SJSA1 (cell line): ENCODE results near the gene AURKA. TPM values are rescaled to one million over a fixed set of nuclear protein-coding genes. Genes with fewer than 3 reads are reported as not detected.
"Not testable (repeated sequence)": the region's sequence is repeated elsewhere in the genome, so short reads cannot be mapped to it uniquely, and the experiment has no call there.

Experiments used
- DNase-seq, 2 experiments: peaks; one replicate each; pipeline ENCODE4 v3.0.0-alpha.2; 2015 to 2020; ENCODE audit warnings: low spot score in 2 of 2, low read depth in 1 of 2
- H3K27ac ChIP-seq: fragments of 250-450 bp; sonication (Bioruptor Pico); 2 replicates; pipeline ENCODE4 v1.5.1; 2020; ENCODE audit warnings: mild to moderate bottlenecking, moderate library complexity
- H3K27me3 ChIP-seq: fragments of 250-450 bp; sonication (Bioruptor Pico); replicated peaks from 2 replicates; pipeline ENCODE4 v1.5.1; 2020; ENCODE audit warnings: mild to moderate bottlenecking, moderate library complexity
- H3K36me3 ChIP-seq: fragments of 250-450 bp; sonication (Bioruptor Pico); 2 replicates; pipeline ENCODE4 v1.5.1; 2020; ENCODE audit warnings: mild to moderate bottlenecking
- H3K4me1 ChIP-seq: fragments of 250-450 bp; sonication (Bioruptor Pico); replicated peaks from 2 replicates; pipeline ENCODE4 v1.6.1; 2021; ENCODE audit warnings: mild to moderate bottlenecking
- H3K4me3 ChIP-seq: fragments of 250-450 bp; sonication (Bioruptor Pico); 2 replicates; pipeline ENCODE4 v1.5.1; 2020; ENCODE audit warnings: mild to moderate bottlenecking
- H3K9me3 ChIP-seq: fragments of 250-450 bp; sonication (Bioruptor Pico); replicated peaks from 2 replicates; pipeline ENCODE4 v1.5.1; 2020; ENCODE audit warnings: mild to moderate bottlenecking
- total RNA-seq: library from RNA; depleted of rRNA; stranded (reverse); fragments of >200 nt; shearing (Covaris generic); gene quantifications from 2 replicates; pipeline ENCODE4 v1.2.3, GENCODE V29; 2014

AURKA gene
- total RNA-seq, 1 experiment from 2014 or later: 132 TPM

DNA sequence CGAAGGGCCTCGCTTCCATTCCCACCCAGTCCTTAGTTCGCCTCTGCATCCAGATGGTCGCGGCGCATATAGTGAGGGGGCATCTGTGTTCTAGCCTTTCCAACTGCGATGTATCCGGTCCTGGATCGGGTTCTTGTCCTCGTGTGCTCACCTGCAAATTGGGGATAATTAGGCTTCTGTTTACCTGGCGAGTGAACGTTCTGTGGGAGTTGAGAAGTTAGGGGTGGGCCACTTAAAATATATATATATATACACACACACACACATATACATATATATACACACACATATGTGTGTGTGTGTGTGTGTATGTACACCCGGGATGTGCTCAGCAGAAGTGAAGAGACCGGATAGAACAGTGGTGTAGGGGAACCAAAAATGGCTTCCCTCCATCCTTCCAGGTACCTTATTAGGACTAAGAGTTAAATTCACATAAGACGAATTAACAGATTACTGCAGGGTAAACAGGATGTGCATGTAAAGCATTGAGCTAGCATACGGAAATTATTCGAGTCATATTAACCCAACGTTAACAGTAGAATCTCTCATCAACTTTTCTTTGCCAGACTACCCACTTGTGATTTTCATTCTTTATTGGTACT is 967 bp upstream of the AURKA start:
- no peak for DNase-seq
- Histone ChIP-seq H3K4me1 (peaks cover 17% of the 10 kb centered on the region), H3K36me3 (peaks cover 73% of the 10 kb centered on the region), H3K9me3 (no peaks in the 10 kb centered on the region), H3K4me3 (peak overlapping the region; percentile 65), H3K27ac (peak overlapping the region; percentile 93), H3K27me3 (no peaks in the 10 kb centered on the region)

- no peak for DNase-seq
- Histone ChIP-seq H3K4me1 (peaks cover 17% of the 10 kb centered on the region), H3K4me3 (peak overlapping the region; percentile 65), H3K27ac (peak overlapping the region; percentile 93), H3K36me3 (peaks cover 73% of the 10 kb centered on the region), H3K9me3 (no peaks in the 10 kb centered on the region), H3K27me3 (no peaks in the 10 kb centered on the region)
Observed at GRCh38 chr20:56391596-56392131, 351 bp downstream of the AURKA start.

GRCh38 chr20:56391037-56391436 is 978 bp downstream of the AURKA start:
- Histone ChIP-seq H3K27ac (peak overlapping the region; percentile 93), H3K4me3 (peak overlapping the region; percentile 65), H3K4me1 (peaks cover 17% of the 10 kb centered on the region), H3K27me3 (no peaks in the 10 kb centered on the region), H3K36me3 (peaks cover 73% of the 10 kb centered on the region), H3K9me3 (no peaks in the 10 kb centered on the region)
- no peak for DNase-seq

DNA sequence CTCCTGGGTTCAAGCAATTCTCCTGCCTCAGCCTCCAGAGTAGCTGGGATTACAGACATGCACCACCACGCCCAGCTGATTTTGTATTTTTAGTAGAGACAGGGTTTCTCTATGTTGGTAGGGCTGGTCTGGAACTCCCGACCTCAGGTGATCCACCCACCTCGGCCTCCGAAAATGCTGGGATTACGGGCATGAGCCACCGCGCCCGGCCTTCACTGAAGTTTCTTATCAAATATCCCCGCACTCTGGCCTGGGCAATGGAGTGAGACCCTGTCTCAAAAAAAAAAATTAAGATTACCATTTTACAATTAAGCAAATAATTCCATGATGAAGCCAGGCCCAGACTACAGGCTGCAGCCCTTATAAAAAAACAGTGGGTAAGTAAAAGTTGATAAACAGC is 1.6 kb downstream of the AURKA start:
- Histone ChIP-seq H3K4me1 (peaks cover 17% of the 10 kb centered on the region), H3K27ac (peak overlapping the region; percentile 93; the same call in 1 of the 2 replicates), H3K36me3 (peaks cover 73% of the 10 kb centered on the region), H3K4me3 (peak overlapping the region; percentile 65)
- not testable (repeated sequence) for DNase-seq, H3K9me3 ChIP-seq, H3K27me3 ChIP-seq

- Histone ChIP-seq H3K27me3 (no peaks in the 10 kb centered on the region), H3K4me3 (no peak overlapping the region), H3K27ac (no peak overlapping the region), H3K9me3 (no peaks in the 10 kb centered on the region), H3K4me1 (peaks cover 17% of the 10 kb centered on the region), H3K36me3 (peaks cover 73% of the 10 kb centered on the region)
- no peak for DNase-seq
Observed at GRCh38 chr20:56389807-56390206, 2.2 kb downstream of the AURKA start.

DNA sequence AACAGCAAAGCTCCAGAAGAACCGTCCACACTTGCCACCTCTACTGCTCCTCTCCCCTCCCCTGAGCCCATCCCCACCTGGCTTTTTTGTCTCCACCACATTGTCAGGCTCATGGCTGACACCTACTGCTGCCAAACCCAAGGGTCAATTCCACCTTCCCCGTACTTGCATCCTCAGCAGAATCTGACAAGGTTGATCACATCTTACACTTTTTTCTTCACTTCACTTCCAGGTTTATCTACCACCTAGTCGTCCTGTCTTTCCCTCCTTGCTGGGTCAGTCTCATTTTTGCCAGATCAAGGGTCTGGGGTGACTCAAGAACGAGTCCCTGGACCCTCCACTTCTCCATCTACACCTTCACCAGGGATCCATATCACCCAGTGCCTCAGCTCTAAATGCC is 3.1 kb downstream of the AURKA start:
- Histone ChIP-seq H3K36me3 (peaks cover 79% of the 10 kb centered on the region), H3K4me3 (no peak overlapping the region), H3K27me3 (no peaks in the 10 kb centered on the region), H3K4me1 (peaks cover 13% of the 10 kb centered on the region), H3K27ac (no peak overlapping the region), H3K9me3 (no peaks in the 10 kb centered on the region)
- DNase-seq: no peak

- Histone ChIP-seq H3K9me3 (no peaks in the 10 kb centered on the region), H3K36me3 (peaks cover 100% of the 10 kb centered on the region)
Observed at GRCh38 chr20:56386219-56386618, 5.8 kb downstream of the AURKA start.

DNA sequence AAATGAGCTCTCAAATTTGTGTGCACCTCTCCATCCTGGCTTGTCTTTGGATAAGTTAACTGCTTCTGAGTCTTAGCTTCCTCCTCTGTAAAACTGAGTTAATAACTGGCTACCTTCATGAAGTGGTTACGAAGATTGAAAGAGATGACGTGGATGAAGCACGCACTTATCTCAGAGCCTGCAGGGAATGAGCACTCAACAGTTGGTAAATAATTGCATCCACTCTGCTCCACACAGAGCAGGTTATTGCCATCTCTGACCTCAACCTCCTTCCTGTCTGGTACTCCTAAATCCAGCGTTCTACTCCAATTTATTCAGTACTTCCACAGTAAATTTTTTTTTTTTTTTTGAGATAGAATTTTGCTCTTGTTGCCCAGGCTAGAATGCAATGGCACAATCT is 6.9 kb downstream of the AURKA start:
- peaks cover 97% of the 10 kb centered on the region for H3K36me3 ChIP-seq
- DNase-seq: no peak
- no peak overlapping the region for H3K27ac ChIP-seq
- H3K4me3 ChIP-seq: no peak overlapping the region
- no peaks in the 10 kb centered on the region for H3K9me3 ChIP-seq
- H3K4me1 ChIP-seq: no peaks in the 10 kb centered on the region
- H3K27me3 ChIP-seq: no peaks in the 10 kb centered on the region

More at GRCh38 chr20:56386219-56386618, 5.8 kb downstream of the AURKA start:
- no peaks in the 10 kb centered on the region for H3K27me3 ChIP-seq
- H3K4me1 ChIP-seq: peaks cover 9% of the 10 kb centered on the region
- no peak overlapping the region for H3K4me3 ChIP-seq
- DNase-seq: no peak
- H3K27ac ChIP-seq: no peak overlapping the region

- no peaks in the 10 kb centered on the region for H3K9me3 ChIP-seq
- no peaks in the 10 kb centered on the region for H3K4me1 ChIP-seq
- no peaks in the 10 kb centered on the region for H3K27me3 ChIP-seq
- no peak overlapping the region for H3K27ac ChIP-seq
- no peak for DNase-seq
- peaks cover 97% of the 10 kb centered on the region for H3K36me3 ChIP-seq
- no peak overlapping the region for H3K4me3 ChIP-seq
Observed at GRCh38 chr20:56383334-56383733, 8.7 kb downstream of the AURKA start.

GRCh38 chr20:56382696-56383095 is 9.3 kb downstream of the AURKA start:
- no peak overlapping the region for H3K27ac ChIP-seq
- H3K27me3 ChIP-seq: no peaks in the 10 kb centered on the region
- no peaks in the 10 kb centered on the region for H3K9me3 ChIP-seq
- no peak for DNase-seq
- peaks cover 97% of the 10 kb centered on the region for H3K36me3 ChIP-seq
- H3K4me1 ChIP-seq: no peaks in the 10 kb centered on the region
- H3K4me3 ChIP-seq: no peak overlapping the region

DNA sequence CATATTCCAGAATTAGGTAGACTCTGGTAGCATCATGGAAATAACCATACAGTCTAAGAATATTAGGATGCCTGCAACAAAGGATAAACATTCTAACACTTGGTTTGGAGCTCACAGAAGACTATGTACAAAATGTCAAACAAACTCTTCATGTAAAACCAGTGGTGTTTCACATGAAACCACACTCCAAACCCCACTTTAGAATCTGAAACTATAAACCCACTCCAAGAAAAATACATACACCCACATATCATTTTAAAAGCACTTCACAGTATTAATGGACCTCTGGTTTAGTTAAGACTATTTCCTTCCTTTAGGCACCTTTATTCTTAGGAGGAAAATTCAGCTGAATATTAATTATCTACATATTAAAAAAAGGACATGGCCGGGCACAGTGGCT is 10.5 kb downstream of the AURKA start:
- no peak overlapping the region for H3K27ac ChIP-seq
- H3K9me3 ChIP-seq: no peaks in the 10 kb centered on the region
- H3K27me3 ChIP-seq: no peaks in the 10 kb centered on the region
- peaks cover 97% of the 10 kb centered on the region for H3K36me3 ChIP-seq
- DNase-seq: no peak
- H3K4me3 ChIP-seq: no peak overlapping the region
- no peaks in the 10 kb centered on the region for H3K4me1 ChIP-seq

DNA sequence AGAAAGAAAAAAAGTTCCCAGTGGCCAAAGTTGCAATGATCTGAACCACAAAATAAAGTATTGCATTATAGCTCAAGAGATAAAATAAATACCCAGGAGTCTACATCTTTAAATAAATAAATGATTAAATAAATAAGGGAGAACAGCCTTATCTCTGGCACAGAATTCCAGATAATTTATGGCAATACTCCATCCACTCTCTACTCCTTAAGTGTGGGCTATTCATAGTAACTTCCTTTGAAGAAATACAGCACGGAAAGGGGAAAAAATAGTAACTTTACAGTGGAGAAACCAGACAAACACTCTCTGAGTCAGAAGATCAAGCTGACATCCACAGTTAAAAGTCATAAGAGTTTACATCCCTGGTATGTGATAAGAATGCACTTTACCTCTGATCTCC is 11.6 kb downstream of the AURKA start:
- H3K27ac ChIP-seq: no peak overlapping the region
- no peaks in the 10 kb centered on the region for H3K4me1 ChIP-seq
- no peaks in the 10 kb centered on the region for H3K27me3 ChIP-seq
- no peak for DNase-seq
- H3K36me3 ChIP-seq: peaks cover 97% of the 10 kb centered on the region
- no peak overlapping the region for H3K4me3 ChIP-seq
- H3K9me3 ChIP-seq: no peaks in the 10 kb centered on the region

GRCh38 chr20:56378386-56378785 is 13.6 kb downstream of the AURKA start:
- H3K36me3 ChIP-seq: peaks cover 94% of the 10 kb centered on the region

GRCh38 chr20:56376331-56376730 is 15.7 kb downstream of the AURKA start:
- Histone ChIP-seq H3K27ac (no peak overlapping the region), H3K36me3 (peaks cover 94% of the 10 kb centered on the region), H3K4me3 (no peak overlapping the region), H3K27me3 (no peaks in the 10 kb centered on the region), H3K9me3 (no peaks in the 10 kb centered on the region), H3K4me1 (0 out of 2 replicates have a peak, but pooled peaks cover 3% of the 10 kb centered on the region)
- no peak for DNase-seq

More at GRCh38 chr20:56378386-56378785, 13.6 kb downstream of the AURKA start:
- Histone ChIP-seq H3K4me3 (no peak overlapping the region), H3K4me1 (0 out of 2 replicates have a peak, but pooled peaks cover 3% of the 10 kb centered on the region), H3K27me3 (no peaks in the 10 kb centered on the region), H3K27ac (no peak overlapping the region), H3K9me3 (no peaks in the 10 kb centered on the region)
- no peak for DNase-seq
